Spleen (tissue), 11 donors: ENCODE measurements around the gene AMER1. TPM values are rescaled to one million over a fixed set of nuclear protein-coding genes. Genes with fewer than 3 reads are reported as not detected.

Source experiments
- DNase-seq: peaks from one replicate; pipeline ENCODE4 v3.0.0-alpha.2; 2020
- H3K27ac ChIP-seq, 8 donors: fragments of 200-600 bp; sonication (generic) in 7 of 8; 1 replicate in 4 of 8; 2 replicates in 4 of 8; pipeline versions ENCODE4 v1.5.0 to v1.8.0; 2016 to 2021; ENCODE audit warnings: inconsistent platforms in 4 of 8, mild to moderate bottlenecking in 4 of 8, moderate library complexity in 1 of 8
- H3K27me3 ChIP-seq, 7 donors: fragments of 200-600 bp; sonication (generic) in 6 of 7; replicated peaks in 1 of 7; 1 replicate in 4 of 7; 2 replicates in 3 of 7; pipeline versions ENCODE4 v1.5.0 to v1.8.0; 2016 to 2021; ENCODE audit warnings: inconsistent platforms in 3 of 7, mild to moderate bottlenecking in 1 of 7
- H3K36me3 ChIP-seq, 6 donors: fragments of 200-600 bp; sonication (generic) in 5 of 6; 1 replicate in 4 of 6; 2 replicates in 2 of 6; pipeline versions ENCODE4 v1.5.0 to v1.8.0; 2016 to 2021; ENCODE audit warnings: inconsistent platforms in 2 of 6
- H3K4me1 ChIP-seq, 6 donors: fragments of 200-600 bp; sonication (generic) in 5 of 6; 1 replicate in 3 of 6; 2 replicates in 3 of 6; pipeline versions ENCODE4 v1.5.0 to v1.8.0; 2016 to 2021; ENCODE audit warnings: inconsistent platforms in 3 of 6
- H3K4me3 ChIP-seq, 8 donors: fragments of 200-600 bp; sonication (generic) in 7 of 8; 1 replicate in 4 of 8; 2 replicates in 4 of 8; pipeline versions ENCODE4 v1.5.0 to v1.8.0; 2016 to 2021; ENCODE audit warnings: inconsistent platforms in 4 of 8, mild to moderate bottlenecking in 4 of 8, moderate library complexity in 2 of 8
- H3K9me3 ChIP-seq, 8 donors: fragments of 200-600 bp; sonication (generic) in 7 of 8; 1 replicate in 4 of 8; 2 replicates in 4 of 8; pipeline versions ENCODE4 v1.5.0 to v1.8.0; 2016 to 2021; ENCODE audit warnings: inconsistent platforms in 4 of 8
- CTCF ChIP-seq, 11 experiments: fragments of 200-600 bp in 7 of 11; fragments of 450-650 bp in 4 of 11; sonication (generic) in 4 of 11; IDR thresholded peaks in 8 of 11; conservative IDR thresholded peaks in 3 of 11; 1 replicate in 7 of 11; 2 replicates in 4 of 11; pipeline versions ENCODE4 v1.4.0 to v1.8.0; 2016 to 2021; ENCODE audit warnings: antibody characterized with exemption in 11 of 11, inconsistent platforms in 4 of 11, mild to moderate bottlenecking in 1 of 11
- POLR2A ChIP-seq, 3 donors: fragments of 450-650 bp; IDR thresholded peaks; one replicate each; pipeline ENCODE4 v1.5.1; 2017; ENCODE audit warnings: antibody characterized with exemption in 3 of 3, mild to moderate bottlenecking in 1 of 3
- POLR2AphosphoS5 ChIP-seq, 3 donors: sonication (generic); formaldehyde crosslinking; IDR thresholded peaks; one replicate each; pipeline ENCODE4 v1.5.1; 2017; ENCODE audit warnings: antibody characterized with exemption in 3 of 3
- WGBS, 5 donors: extraction: QIAGEN DNeasy Blood & Tissue Kit in 3 of 5; methylation state at CpG; one replicate each; pipeline versions ENCODE4 v1.1.5 to v1.1.7; 2013 to 2018; 5-methylcytosine and 5-hydroxymethylcytosine counted together
- intact Hi-C: fragments of 100-400 bp; cut with DNase I; formaldehyde crosslinking; loops from one replicate; pipeline ENCODE4 v1.15.0; 2023; ENCODE audit warnings: low total_unique reads
- polyA plus RNA-seq, 3 donors: library from polyadenylated mRNA; stranded (reverse); fragments of 200-250 nt; gene quantifications; one replicate each; pipeline ENCODE4 v1.2.1, GENCODE V29; 2013
- total RNA-seq, 7 donors: library from RNA; depleted of rRNA in 3 of 7; stranded (reverse); fragments of >200 nt in 3 of 7; fragmentation: NEBNext Ultra II Directional in 4 of 7; extraction: Animal tissue kit (Norgen Biotek cat#: 25700) in 4 of 7; gene quantifications; one replicate each; pipeline versions ENCODE4 v1.1.0 to v1.2.1, GENCODE V29; 2016 to 2021
- donor health status: healthy with polysubstance abuse.
- donor health status: DM: no; HTN: no; CAD: no; lungs with moderate emphysema.
- donor health status: DM: no; HTN: no; CAD: no.
- donor health status: Bipolar disorder and iron deficiency.
- donor health status: healthy.
- donor health status: DM: no; HTN: no; CAD: no.
- donor health status: DM: yes; HTN: yes; CAD: no.

The AMER1 gene
- total and polyA plus RNA-seq, 10 donors, result 0.50 to 6.4 (median 4.5) TPM

GRCh38 chrX:64195862-64196261, 9.6 kb downstream of the AMER1 start:
- WGBS, 5 donors, result 34 to 100% (median 77%) methylated on average over 1 of the region's 1 CpG; no CpG with 5 or more reads in 1 of the 5 donors
- Histone ChIP-seq H3K27me3 (no peaks in the 10 kb centered on the region), H3K4me3 (no peak overlapping the region), H3K9me3 (no peaks in the 10 kb centered on the region), H3K4me1 (no peaks in the 10 kb centered on the region), H3K27ac (no peak overlapping the region), H3K36me3 (peaks cover 0 to 26% (median 11%) of the 10 kb centered on the region in 6 donors)
- TF ChIP-seq POLR2A (IDR thresholded peaks at IDR 0.05), result no peak
- no peak for TF ChIP-seq POLR2AphosphoS5 (IDR thresholded peaks at IDR 0.05)
- no peak for TF ChIP-seq CTCF (IDR thresholded peaks at IDR 0.05 in 8 of 11, conservative IDR thresholded peaks at IDR 0.05 in 3 of 11)
- no peak for DNase-seq
- intact Hi-C loops, result no loop called here

GRCh38 chrX:64192673-64193072, 12.8 kb downstream of the AMER1 start:
- Histone ChIP-seq H3K9me3 (no peaks in the 10 kb centered on the region), H3K27ac (no peak overlapping the region), H3K27me3 (no peaks in the 10 kb centered on the region), H3K4me1 (no peaks in the 10 kb centered on the region), H3K36me3 (peaks cover 0 to 42% (median 14%) of the 10 kb centered on the region in 6 donors), H3K4me3 (no peak overlapping the region)
- TF ChIP-seq POLR2A (IDR thresholded peaks at IDR 0.05) (no peak), POLR2AphosphoS5 (IDR thresholded peaks at IDR 0.05) (no peak)
- intact Hi-C loops, result no loop called here
- 76 to 100% (median 87%) methylated on average over 4 to 5 of the region's 5 CpGs for WGBS, 5 donors
- no peak for DNase-seq

GRCh38 chrX:64192040-64192439, 13.5 kb downstream of the AMER1 start:
- TF ChIP-seq POLR2A (IDR thresholded peaks at IDR 0.05) (no peak), POLR2AphosphoS5 (IDR thresholded peaks at IDR 0.05) (no peak), CTCF (IDR thresholded peaks at IDR 0.05 in 8 of 11, conservative IDR thresholded peaks at IDR 0.05 in 3 of 11) (no peak)
- no peak overlapping the region for H3K27ac ChIP-seq
- no peak for DNase-seq
- intact Hi-C loops, result no loop called here
- 75 to 95% (median 90%) methylated on average over 3 of the region's 3 CpGs for WGBS, 5 donors
- no peaks in the 10 kb centered on the region for H3K27me3 ChIP-seq
- no peaks in the 10 kb centered on the region for H3K4me1 ChIP-seq
- peaks cover 0 to 47% (median 14%) of the 10 kb centered on the region in 6 donors for H3K36me3 ChIP-seq
- H3K9me3 ChIP-seq, result no peaks in the 10 kb centered on the region
- no peak overlapping the region for H3K4me3 ChIP-seq

GRCh38 chrX:64191281-64192010, 14.1 kb downstream of the AMER1 start:
- intact Hi-C loops, result no loop called here
- H3K4me3 ChIP-seq, result no peak overlapping the region
- no peaks in the 10 kb centered on the region for H3K4me1 ChIP-seq
- no peak for TF ChIP-seq POLR2AphosphoS5 (IDR thresholded peaks at IDR 0.05)
- TF ChIP-seq POLR2A (IDR thresholded peaks at IDR 0.05), result no peak
- TF ChIP-seq CTCF (IDR thresholded peaks at IDR 0.05 in 8 of 11, conservative IDR thresholded peaks at IDR 0.05 in 3 of 11), result no peak
- H3K27me3 ChIP-seq, result no peaks in the 10 kb centered on the region
- H3K27ac ChIP-seq, result no peak overlapping the region
- no peaks in the 10 kb centered on the region for H3K9me3 ChIP-seq
- DNase-seq, result no peak
- H3K36me3 ChIP-seq, result peaks cover 0 to 47% (median 14%) of the 10 kb centered on the region in 6 donors
- WGBS, 5 donors, result 87 to 99% (median 94%) methylated on average over 8 to 19 of the region's 19 CpGs
